Spinal cord (tissue), 10 donors: ENCODE data around the gene UNC13B. TPM values are rescaled to one million over a fixed set of nuclear protein-coding genes. Genes with fewer than 3 reads are reported as not detected.

Experiments
- DNase-seq, 6 donors: peaks; one replicate each; pipeline versions ENCODE4 v3.0.0 to v3.0.0-alpha.2; 2013 to 2015; ENCODE audit warnings: low spot score in 6 of 6, low read depth in 4 of 6
- H3K27ac ChIP-seq: one replicate; pipeline ENCODE4 v1.5.1; 2013; ENCODE audit warnings: low read depth, low read length, control low read depth
- H3K27me3 ChIP-seq: one replicate; pipeline ENCODE4 v1.6.1; 2013; ENCODE audit warnings: low read length; ENCODE audit not compliant: control insufficient read depth, insufficient read depth
- H3K36me3 ChIP-seq: one replicate; pipeline ENCODE4 v1.6.1; 2013; ENCODE audit warnings: low read length; ENCODE audit not compliant: control insufficient read depth, insufficient read depth
- H3K4me1 ChIP-seq: one replicate; pipeline ENCODE4 v1.6.1; 2013; ENCODE audit warnings: low read length; ENCODE audit not compliant: control insufficient read depth, insufficient read depth
- H3K4me3 ChIP-seq: one replicate; pipeline ENCODE4 v1.5.1; 2013; ENCODE audit warnings: low read depth, low read length, control low read depth
- H3K9me3 ChIP-seq: one replicate; pipeline ENCODE4 v1.6.1; 2013; ENCODE audit warnings: low read length; ENCODE audit not compliant: control insufficient read depth, insufficient read depth
- WGBS: methylation state at CpG from one replicate; pipeline ENCODE4 v1.1.5; 2013; ENCODE audit warnings: missing lambda C conversion rate; ENCODE audit not compliant: insufficient coverage; 5-methylcytosine and 5-hydroxymethylcytosine counted together
- polyA plus RNA-seq, 2 donors: library from polyadenylated mRNA; unstranded; fragments of 120-200 nt; gene quantifications; one replicate each; pipeline ENCODE4 v1.2.1, GENCODE V29; 2013; ENCODE audit not compliant: insufficient read length in 2 of 2
- total RNA-seq, 2 donors: library from RNA; depleted of rRNA in 1 of 2; stranded (reverse); fragments of 120-200 nt in 1 of 2; fragments of >200 nt in 1 of 2; gene quantifications; one replicate each; pipeline versions ENCODE4 v1.2.3 to v1.2.4, GENCODE V29; 2013 to 2014
- donor health status: healthy.

The UNC13B gene
- total and polyA plus RNA-seq, 4 donors, result 20.2 to 37.9 (median 24.9) TPM

- no peaks in the 10 kb centered on the region for H3K27me3 ChIP-seq
- H3K27ac ChIP-seq, result no peak overlapping the region
- no peaks in the 10 kb centered on the region for H3K9me3 ChIP-seq
- H3K4me1 ChIP-seq, result no peaks in the 10 kb centered on the region
- no peak overlapping the region for H3K4me3 ChIP-seq
- H3K36me3 ChIP-seq, result no peaks in the 10 kb centered on the region
- WGBS, result 100% methylated on average over 2 of the region's 4 CpGs
- no peak for DNase-seq
Measured at GRCh38 chr9:35211854-35212253, 50.0 kb downstream of the UNC13B start.

DNA sequence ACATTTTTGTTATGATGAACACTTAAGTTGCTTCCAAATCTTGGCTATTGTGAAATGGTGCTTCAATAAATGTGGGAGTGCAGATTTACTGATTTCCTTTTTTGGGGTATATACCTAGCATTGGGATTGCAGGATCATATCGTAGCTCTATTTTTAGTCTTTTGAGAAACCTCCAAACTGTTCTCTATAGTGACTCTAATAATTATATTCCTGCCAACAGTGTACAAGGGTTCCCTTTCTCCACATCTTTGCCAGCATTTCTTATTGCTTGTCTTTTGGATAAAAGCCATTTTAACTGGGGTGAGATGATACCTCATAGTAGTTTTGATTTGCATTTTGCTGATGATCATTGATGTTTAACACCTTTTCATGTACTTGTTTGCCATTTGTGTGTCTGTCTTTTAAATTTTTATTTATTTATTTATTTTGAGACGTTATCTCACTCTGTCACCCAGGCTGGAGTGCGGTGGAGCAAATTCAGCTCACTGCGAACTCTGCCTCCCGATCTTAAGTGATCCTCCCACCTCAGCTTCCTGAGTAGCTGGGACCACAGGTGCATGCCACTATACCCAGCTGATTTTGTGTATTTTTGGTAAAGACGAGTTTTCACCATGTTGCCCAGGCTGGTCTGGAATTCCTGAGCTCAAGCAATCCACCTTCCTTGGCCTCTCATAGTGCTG, 59.0 kb downstream of the UNC13B start:
- no peaks in the 10 kb centered on the region for H3K36me3 ChIP-seq
- H3K9me3 ChIP-seq, result peaks cover 5% of the 10 kb centered on the region
- no peak for DNase-seq
- 67% methylated on average over 1 of the region's 6 CpGs for WGBS
- no peak overlapping the region for H3K4me3 ChIP-seq
- H3K27me3 ChIP-seq, result no peaks in the 10 kb centered on the region
- no peak overlapping the region for H3K27ac ChIP-seq
- no peaks in the 10 kb centered on the region for H3K4me1 ChIP-seq

- H3K27me3 ChIP-seq, result no peaks in the 10 kb centered on the region
- no peak overlapping the region for H3K27ac ChIP-seq
- no peak overlapping the region for H3K4me3 ChIP-seq
- no peaks in the 10 kb centered on the region for H3K4me1 ChIP-seq
- WGBS, result 98% methylated on average over 5 of the region's 5 CpGs
- H3K36me3 ChIP-seq, result no peaks in the 10 kb centered on the region
- H3K9me3 ChIP-seq, result peaks cover 5% of the 10 kb centered on the region
- DNase-seq, result no peak
Measured at GRCh38 chr9:35225677-35226076, 63.9 kb downstream of the UNC13B start.

GRCh38 chr9:35226651-35227050, 64.8 kb downstream of the UNC13B start:
- H3K27me3 ChIP-seq, result no peaks in the 10 kb centered on the region
- H3K9me3 ChIP-seq, result peaks cover 5% of the 10 kb centered on the region
- no peak overlapping the region for H3K27ac ChIP-seq
- no peaks in the 10 kb centered on the region for H3K4me1 ChIP-seq
- DNase-seq, result no peak
- H3K4me3 ChIP-seq, result no peak overlapping the region
- 86% methylated on average over 2 of the region's 3 CpGs for WGBS
- no peaks in the 10 kb centered on the region for H3K36me3 ChIP-seq

- H3K27me3 ChIP-seq, result no peaks in the 10 kb centered on the region
- H3K27ac ChIP-seq, result no peak overlapping the region
- no peaks in the 10 kb centered on the region for H3K4me1 ChIP-seq
- H3K9me3 ChIP-seq, result peaks cover 5% of the 10 kb centered on the region
- peak in 1 of 6 donors; percentile 5 for DNase-seq
- no peak overlapping the region for H3K4me3 ChIP-seq
- H3K36me3 ChIP-seq, result no peaks in the 10 kb centered on the region
- WGBS, result 50% methylated on average over 1 of the region's 3 CpGs
Measured at GRCh38 chr9:35227284-35227683, 65.5 kb downstream of the UNC13B start.

DNA sequence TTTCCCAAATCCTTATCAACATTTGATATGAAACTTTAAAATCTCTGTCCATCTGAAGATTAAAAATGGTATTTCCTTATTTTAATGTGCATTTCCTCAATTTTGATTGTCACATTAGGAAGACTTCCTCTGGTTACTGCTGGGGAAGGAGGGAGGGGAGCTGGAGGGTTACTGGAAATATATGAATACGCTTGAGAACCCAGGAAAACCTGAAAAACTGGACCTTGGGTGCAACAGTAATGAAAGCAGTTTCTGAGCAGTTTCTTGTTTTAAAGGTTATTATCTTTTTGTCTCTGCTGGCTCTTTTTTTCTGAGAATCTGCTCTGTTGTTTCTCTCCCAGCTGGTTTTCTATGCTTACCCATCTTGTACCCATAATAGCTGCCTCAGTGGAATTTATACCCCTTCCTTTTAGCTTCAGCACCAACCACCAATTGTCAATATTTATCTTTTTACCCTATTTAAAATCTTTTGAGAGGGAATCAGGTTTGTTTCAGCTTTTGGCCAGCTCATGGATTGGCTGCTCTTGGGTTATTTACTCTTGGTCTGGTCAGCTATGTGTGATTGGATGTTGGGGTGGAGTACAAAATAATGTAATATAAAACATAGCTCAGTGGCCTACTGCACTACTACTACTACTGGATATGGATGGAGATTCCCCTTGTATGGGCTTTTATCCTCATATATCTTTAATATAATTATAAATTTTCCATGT, 67.4 kb downstream of the UNC13B start:
- Histone ChIP-seq H3K9me3 (no peaks in the 10 kb centered on the region), H3K4me3 (no peak overlapping the region), H3K4me1 (no peaks in the 10 kb centered on the region), H3K36me3 (no peaks in the 10 kb centered on the region), H3K27me3 (no peaks in the 10 kb centered on the region), H3K27ac (no peak overlapping the region)
- no peak for DNase-seq
- 100% methylated on average over 1 of the region's 1 CpG for WGBS

- H3K27ac ChIP-seq, result no peak overlapping the region
- no peak overlapping the region for H3K4me3 ChIP-seq
- no peaks in the 10 kb centered on the region for H3K27me3 ChIP-seq
- WGBS, result no CpG with 5 or more reads among the region's 1 CpG
- no peak for DNase-seq
- H3K9me3 ChIP-seq, result no peaks in the 10 kb centered on the region
- no peaks in the 10 kb centered on the region for H3K36me3 ChIP-seq
- no peaks in the 10 kb centered on the region for H3K4me1 ChIP-seq
Measured at GRCh38 chr9:35229779-35230143, 68.0 kb downstream of the UNC13B start.

DNA sequence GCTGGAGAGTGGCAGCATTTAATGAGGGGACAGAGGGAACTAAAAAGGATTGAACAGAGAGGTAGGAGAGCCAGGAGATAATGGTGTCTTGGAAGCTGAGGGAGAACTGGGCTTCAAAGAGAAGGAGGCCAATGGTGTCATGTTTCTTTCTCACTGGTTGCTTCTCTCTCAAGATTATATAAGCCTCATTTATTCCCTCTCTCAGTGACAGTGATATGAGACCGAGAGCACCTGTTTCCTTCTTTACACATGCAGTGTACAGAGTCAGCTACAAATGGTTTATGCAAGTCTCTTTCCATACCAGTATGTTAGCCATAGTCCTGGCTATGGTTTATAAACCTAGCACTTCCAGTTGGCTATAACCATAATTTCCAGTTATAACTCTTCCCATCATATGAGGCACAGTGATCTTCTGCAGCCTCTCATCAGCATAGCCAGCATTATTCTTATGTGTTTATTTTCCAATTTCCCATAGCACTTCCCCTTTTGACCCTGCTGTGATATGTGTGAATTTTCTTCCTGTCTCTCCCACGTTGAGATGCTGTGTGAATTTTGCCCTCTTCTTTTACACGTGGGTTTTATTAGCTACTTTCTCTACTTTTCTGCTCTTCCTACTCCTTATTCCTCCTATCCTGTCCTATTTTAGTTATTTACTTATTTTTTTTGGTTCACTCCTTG, 71.2 kb downstream of the UNC13B start:
- Histone ChIP-seq H3K36me3 (no peaks in the 10 kb centered on the region), H3K9me3 (no peaks in the 10 kb centered on the region), H3K27ac (no peak overlapping the region), H3K4me1 (no peaks in the 10 kb centered on the region), H3K4me3 (no peak overlapping the region), H3K27me3 (no peaks in the 10 kb centered on the region)
- no CpG with 5 or more reads among the region's 3 CpGs for WGBS
- no peak for DNase-seq

DNA sequence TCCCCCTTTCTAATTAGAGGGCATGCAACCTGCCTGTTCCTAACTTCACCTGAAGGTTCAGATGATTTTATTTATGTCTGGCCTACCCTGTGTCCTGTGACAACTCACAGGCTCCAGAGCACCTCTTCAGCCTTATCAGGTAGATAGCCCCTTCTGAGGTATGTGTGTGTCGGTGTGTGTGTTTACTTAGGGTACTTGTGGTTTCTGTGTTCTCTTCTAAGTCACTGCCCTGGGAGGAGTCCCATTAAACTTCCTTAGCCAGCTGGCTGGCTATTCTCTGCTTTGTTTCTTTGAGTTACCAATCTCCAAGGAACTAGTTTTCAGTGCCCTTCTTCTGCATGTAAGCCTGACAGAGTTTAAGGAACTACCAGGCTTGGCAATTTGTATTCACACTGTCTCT, 74.9 kb downstream of the UNC13B start:
- Histone ChIP-seq H3K36me3 (no peaks in the 10 kb centered on the region), H3K27me3 (no peaks in the 10 kb centered on the region), H3K4me3 (no peak overlapping the region), H3K4me1 (no peaks in the 10 kb centered on the region), H3K27ac (no peak overlapping the region), H3K9me3 (no peaks in the 10 kb centered on the region)
- no CpG with 5 or more reads among the region's 1 CpG for WGBS
- no peak for DNase-seq
